Measurements from ENCODE around the gene ACTMAP.

ACTMAP gene

DNA sequence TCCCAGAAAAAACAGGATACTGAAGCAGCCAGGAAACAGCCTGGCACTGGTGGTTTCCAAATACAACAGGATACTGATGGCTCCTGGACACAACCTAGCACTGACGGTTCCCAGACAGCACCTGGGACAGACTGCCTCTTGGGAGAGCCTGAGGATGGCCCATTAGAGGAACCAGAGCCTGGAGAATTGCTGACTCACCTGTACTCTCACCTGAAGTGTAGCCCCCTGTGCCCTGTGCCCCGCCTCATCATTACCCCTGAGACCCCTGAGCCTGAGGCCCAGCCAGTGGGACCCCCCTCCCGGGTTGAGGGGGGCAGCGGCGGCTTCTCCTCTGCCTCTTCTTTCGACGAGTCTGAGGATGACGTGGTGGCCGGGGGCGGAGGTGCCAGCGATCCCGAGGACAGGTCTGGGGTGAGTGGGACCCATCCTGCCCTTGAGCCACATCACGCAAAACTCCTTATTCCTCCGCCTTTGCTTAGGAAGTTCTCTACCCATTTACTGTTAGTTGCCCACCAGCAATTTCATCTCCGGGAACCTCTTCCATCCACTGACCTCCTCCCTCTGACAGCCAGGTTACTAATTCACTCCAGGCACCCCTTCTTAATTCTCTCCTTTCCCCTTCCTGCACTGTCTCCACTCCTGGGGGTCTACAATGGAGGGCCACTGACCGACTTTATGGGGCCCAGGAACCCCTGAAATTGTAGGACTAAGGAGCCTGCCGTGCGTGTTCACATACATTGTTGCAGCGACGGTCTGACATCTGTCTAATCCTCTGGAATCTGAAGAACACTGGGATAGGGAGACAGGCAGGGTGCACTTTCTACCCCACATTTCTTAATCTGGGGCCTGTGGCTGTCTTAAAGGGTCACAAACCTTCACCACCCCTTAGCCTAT is 32.1 kb downstream of the ACTMAP start:
- DNase-seq, result no peak

DNA sequence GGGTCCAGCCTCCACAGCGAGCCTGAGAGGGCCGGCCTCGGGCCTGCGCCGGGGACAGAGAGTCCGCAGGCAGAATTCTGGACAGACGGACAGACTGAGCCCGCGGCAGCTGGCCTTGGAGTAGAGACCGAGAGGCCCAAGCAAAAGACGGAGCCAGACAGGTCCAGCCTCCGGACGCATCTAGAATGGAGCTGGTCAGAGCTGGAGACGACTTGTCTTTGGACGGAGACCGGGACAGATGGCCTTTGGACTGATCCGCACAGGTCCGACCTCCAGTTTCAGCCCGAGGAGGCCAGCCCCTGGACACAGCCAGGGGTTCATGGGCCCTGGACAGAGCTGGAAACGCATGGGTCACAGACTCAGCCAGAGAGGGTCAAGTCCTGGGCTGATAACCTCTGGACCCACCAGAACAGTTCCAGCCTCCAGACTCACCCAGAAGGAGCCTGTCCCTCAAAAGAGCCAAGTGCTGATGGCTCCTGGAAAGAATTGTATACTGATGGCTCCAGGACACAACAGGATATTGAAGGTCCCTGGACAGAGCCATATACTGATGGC is 32.9 kb downstream of the ACTMAP start:
- DNase-seq, result no peak

DNA sequence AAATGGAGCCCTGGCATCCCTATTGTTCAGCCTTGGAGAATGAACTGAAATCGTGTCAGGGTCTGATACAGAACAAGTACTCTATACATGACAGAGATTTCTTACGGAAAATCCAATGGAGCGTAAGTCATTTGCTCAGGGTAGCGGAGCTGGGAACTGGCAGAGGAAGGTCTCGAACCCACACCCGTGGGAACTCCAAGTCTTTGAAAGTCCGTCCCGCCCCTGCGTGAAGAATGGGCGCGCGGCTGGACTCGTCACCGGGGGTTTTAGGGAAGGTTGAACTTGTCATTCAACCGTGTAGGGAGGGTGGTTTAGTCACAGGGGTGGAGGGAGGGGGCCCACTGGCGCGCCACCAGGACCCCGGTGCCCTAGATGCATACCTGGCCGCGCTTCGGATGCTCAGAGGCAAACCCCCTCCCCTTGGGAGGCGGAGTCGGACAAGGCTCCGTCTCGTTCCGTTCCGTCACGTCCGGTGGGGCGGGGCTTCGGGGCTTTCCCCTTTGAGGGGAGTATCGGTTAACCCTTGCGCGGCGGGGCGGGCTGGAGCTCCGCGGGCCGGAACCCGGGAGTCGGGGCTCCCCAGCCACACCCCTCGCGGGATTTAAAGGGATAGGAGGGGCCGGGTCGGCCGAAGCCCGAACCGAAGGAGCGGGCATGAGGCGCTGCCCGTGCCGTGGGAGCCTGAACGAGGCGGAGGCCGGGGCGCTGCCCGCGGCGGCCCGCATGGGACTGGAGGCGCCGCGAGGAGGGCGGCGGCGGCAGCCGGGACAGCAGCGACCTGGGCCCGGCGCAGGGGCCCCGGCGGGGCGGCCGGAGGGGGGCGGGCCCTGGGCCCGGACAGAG is 33.6 kb downstream of the ACTMAP start, which contains the start of the genes COQ8B and ITPKC:
Gene COQ8B (minus strand): TSS at position 405 of the 843 bp plus-strand sequence. CDS start 2,254 bp downstream, outside the sequence.
Gene ITPKC (plus strand): TSS at position 631 of the 843 bp plus-strand sequence. CDS start 24 bp downstream, at position 655.
- peak; percentile 96 for DNase-seq

DNA sequence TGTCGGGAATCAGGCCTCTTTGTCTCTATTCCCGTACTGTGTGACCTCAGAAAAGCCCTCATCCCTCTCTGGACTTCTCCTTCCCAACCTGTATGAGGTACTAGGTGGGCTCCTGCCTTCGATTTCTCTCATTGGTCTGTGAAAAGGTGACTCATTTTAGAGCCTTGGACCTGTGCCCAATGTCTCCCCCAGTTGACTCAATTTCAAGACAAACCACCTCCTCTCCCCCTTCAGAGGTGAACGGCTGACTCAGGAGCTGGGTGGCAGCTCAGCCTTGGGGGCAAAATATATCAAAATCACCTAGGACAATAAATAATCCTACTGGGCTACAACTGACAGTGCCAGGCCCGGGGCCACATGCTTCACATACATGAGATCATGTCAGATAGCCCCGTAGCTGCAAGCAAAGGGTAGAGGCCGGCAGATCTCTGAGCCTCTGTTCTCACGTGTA is 34.2 kb downstream of the ACTMAP start:
- DNase-seq, result peak; percentile 83

DNA sequence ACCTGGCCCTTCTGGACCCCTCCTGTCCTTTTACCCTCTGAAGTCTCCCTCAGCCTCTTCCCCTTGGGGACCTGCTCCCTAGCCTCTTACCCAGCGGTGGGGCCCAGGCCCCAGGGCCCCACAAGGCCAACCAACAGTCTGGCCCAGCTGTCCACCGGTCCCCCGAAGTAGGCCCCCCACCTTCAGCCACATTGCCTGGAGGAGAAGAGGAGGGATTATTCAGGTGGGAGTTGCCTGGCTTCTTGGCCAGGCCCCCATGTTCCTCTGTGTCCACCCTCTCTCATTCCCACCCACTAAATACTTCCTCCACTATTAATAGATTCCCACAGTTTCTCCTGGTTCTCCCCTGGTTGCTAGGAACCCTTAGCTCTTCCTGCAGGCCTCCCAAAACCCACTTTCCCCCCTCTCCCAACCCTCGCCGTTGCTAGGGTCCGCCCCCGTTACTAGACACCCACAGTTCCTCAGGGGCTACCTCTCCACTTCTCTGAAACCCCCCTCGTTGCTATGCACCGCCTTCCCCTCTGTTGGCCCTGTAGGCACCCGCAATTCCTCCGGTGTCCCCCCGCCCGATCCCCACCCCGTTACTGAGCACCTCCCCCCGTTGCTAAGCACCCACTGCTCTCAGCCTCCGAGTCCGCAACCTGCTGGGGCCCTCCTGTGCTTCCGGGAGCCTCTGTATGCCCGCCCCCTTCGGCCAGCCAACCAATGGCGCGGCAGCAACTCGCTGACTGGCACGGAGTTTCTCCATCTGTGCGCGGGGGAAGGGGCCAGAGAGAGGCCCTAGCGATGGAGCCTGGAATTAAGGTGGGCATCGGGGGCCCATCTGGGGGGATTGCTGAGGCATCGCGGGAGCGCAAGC is 35.6 kb downstream of the ACTMAP start:
- DNase-seq, result peak; percentile 97

DNA sequence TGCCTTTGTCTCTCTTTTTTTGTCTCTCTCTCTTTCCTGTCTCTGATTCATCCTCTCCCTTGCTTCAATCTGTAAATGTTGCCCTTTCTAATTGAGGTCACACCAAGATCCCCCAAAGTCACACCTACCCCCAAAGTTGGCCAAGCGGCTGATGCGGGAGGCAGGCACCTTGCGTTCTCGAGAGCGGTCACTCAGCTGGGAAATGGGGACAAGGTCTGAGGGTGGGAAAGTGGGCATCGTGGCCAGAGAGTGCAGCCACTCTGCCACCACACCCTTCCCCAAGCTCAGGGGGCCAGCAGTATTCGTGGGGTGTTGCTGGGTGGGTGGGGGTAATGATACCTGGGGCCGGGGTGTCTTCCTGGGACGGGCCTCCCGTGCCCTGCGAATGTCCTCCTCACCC is 36.3 kb downstream of the ACTMAP start:
- no peak for DNase-seq

DNA sequence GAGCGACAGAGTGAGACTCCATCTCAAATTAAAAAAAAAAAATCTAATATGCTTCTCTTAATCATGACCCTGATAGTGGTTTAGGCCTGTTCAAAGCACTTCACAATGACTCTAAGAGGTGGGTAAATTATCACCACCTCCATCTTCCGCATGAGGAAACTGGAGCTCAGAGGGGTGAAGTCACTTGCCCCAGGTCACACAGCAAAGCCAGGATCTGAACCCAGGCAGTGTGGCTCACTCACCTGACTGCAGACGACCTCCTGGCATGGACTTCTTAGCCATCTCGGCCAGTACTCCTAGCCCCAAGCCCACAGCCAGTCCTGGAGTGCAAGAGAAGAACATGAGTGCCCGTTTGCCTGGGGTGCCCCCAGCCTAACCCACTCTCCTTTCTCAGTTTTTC is 40.5 kb downstream of the ACTMAP start:
- no peak for DNase-seq

DNA sequence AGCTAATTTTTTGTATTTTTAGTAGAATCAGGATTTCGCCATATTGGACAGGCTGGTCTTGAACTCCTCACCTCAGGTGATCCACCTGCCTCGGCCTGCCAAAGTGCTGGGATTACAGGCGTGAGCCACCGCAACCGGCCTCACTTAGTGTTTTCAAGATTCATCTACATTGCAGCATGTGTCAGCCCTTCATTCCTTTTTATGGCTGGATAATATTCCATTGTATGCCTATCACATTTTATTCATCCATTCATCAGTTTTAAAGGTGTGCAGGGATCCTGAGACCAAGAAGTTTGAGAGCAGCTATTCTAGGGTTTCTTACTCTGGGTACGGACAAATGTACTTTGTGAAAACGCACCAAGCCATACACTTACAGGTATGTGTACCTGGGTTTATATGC is 42.7 kb downstream of the ACTMAP start:
- DNase-seq, result no peak

DNA sequence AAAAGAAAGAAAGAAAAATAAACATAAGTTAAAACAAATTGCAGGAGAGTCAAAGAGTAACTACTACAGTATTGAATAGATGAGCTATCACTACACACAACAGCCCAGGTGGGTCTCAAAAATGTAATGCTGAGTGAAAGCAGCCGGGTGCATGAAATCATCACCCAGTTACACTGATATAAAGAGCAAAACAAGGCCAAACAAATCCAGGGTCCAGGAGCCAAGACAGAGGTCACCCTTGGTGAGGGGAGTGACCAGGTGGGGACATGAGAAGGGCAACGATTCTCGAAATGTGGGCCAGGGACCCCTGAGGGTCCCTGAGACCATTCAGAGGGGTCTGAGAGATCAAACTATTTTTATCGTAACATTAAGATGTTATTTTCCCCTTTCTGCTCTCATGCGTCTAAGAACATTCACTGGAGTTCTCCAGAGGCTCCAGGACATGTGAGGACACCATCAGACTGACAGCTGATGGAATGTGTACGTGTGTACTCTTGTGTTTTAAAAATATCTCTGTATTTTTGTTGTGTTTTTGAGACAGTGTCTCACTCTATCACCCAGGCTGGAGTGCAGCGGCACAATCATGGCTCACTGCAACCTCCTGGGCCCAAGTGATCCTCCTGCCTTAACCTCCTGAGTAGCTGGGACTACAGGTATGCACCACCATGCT is 44.2 kb downstream of the ACTMAP start:
- DNase-seq, result no peak

DNA sequence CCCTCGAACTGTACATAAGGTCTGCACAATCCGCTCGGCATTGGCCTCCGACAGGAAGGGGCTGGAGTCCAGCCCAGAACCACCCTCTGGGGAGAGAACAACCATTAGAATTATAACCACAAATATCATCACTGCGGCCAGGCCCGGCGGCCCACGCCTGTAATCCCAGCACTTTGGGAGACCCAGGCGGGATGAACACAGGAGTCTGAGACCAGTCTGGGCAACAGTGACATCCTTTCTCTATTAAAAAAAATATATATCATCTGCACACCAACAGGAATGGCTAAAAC is 45.0 kb downstream of the ACTMAP start:
- DNase-seq, result no peak

DNA sequence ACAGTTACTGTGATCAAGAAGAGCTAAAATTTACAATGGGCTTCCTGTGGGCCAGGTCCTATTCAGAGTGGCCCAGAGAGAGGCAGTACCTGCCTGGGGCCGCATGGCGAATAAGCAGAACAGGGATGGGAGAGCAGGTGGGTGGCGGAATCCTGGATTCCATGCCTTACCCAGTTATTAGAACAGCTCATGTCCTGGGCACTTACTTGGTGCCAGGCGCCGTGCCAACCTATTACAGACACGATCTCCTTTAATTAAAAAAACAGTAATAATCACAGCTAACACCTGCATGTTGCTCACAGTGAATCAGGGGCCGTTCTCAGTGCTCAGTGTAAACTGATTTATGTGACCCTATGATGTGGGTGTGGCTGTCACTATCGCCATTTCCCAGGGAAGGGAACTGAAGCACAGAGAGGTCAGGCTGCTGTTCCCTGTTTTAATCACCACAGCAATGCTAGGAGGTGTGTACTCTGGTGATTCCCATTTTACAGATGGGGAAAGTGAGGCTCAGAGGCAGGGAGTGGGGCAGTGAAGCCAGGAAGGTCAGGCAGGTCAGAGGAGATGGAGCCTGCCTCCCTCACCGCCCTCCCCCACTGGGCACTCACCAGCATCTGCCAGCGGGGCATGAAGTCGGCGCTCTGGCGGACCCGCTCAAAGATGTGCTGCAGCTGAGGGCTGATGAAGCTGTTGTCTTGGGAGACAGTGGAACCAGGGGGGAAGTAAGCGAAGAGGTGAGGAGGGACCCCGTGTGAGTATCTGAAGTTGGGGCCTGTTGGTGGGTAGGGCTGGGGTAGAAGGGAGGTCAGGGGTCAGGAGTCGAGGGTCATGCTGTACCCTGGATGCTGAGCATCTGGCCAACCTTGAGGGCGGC is 45.6 kb downstream of the ACTMAP start:
- no peak for DNase-seq

DNA sequence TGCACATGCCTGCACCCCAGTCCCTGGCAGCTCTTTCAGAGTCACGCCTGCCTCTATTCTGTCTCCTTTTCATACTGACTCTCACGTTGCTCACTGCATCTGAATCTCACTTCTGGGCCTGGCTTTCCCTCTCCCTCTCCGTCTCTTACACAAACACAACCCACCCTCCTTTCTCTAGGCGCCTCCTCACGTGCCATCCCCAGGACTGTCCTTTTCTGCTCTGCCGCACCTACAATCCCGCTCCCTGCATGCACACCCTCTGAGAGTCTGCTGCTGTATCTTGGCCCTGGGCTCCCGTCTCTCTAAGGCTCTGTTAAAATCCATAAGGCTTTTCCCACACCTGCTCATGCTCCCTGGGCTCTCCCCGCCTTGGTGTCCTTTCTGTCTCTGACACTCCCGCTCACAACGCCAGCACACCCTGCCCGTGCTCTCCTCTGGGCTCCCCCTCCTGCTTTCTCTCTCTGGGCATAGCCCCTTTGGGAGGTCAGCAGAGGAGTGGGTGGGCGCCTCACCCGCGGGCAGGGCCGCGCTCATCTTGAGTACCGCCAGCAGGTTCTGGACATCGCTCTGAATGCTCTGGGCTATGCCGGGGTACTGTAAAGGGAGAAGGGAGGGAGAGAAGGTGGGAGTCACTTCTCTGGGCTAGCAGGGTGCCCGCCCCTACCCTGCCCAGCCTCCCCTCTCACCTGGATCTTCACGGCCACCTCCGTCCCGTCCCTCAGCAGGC is 47.1 kb downstream of the ACTMAP start:
- DNase-seq, result no peak

DNA sequence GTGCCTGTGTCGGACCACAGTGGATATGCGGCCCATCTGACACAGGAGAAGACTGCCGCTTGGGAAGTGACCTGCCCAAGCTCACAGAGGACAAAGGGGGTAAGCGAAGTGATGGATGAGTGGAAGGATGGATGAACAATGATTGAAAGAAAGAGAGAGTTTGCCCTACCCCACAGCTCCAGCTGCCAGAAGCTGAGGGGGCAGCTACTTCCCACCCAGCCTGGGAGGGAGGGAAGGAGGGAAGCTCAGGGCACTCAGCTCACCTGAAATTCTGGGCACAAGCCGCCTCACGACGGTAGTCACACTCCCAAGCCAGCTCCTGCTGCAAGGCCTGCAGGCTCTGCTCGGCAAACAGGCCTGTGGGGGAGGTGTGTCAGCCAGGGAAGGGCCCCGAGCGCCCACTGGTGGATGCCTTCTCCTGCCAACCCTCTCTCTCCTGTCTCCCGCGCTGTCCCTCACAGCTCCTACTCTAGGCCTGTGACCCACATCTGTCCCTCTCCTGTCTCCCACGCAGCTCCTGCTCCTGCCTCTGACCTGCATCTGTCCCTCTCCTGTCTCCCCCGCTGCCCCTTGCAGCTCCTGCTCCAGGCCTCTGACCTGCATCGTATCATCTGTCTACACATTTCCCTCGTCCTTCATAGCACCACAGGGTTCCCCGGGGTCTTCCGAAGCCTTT is 47.8 kb downstream of the ACTMAP start:
- DNase-seq, result no peak

DNA sequence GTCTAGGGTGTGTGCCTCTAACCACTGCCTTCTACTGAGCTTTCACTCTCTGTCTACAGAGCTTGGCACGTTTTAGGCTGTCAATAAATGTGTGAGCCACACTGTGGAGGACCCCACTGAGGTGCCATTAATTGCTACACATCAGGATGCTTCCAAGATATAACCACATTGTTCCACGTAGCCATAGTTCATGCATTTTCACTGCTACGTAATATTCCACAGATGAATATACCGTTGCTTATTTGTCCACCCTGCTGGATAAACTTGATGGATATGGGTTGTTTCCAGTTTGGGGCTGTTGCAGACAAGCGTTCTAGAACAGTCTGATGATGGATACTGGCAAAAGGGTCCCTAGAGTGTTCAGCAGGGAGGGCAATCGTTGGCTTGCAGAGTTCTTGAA is 48.5 kb downstream of the ACTMAP start:
- no peak for DNase-seq

DNA sequence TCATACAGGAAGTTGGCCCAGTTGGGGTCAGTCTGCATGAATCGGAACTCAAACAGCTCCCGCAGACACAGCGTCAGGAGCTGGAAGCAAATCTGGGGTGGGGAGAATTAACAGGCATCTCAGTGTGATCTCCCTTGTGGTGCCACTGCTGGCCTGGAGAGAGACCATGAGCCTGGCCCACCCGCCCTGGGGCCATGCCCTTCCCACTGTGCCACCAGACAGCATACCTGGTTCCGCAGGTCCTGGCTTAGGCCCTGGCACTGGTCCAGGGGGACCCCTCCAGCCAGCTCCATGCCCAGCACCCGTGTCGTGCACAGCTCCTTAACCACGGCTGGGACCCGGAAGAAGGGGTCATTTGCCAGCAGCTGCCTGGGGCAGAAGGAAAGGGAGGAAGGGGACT is 50.2 kb downstream of the ACTMAP start:
- DNase-seq, result no peak

DNA sequence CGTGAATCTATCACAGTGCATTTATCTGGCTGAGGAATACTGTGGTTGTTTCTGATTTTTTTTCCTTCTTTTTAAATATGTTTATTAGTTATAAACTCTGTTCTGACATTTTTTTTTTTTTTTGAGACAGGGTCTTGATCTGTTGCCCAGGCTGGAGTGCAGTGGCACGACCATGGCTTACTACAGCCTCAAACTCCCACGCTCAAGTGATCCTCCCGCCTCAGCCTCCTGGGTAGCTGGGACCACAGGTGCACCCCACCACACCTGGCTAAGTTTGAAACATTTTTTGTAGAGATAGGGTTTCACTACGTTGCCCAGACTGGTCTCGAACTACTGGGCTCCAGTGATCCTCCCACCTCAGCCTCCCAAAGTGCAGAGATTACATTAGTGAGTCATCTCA is 53.3 kb downstream of the ACTMAP start:
- no peak for DNase-seq

DNA sequence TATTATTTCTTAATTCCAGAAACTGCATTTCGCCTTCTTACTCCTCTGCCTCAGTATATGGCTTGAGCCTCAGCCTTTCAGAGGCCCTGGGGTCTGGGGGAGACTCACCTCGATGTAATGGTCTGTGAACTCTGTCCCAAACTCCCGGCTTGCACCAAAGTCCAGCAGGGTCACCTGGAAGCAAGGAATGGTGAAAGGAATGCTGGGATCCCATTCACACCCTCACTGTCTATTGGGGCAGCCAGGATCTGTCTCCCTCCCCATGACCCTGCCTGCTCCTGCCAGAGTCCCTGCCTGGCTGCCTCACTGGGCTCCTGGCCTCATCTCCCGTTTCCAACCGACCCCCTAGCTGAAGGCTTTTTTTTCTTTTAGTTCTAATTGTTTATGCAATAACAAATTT is 54.4 kb downstream of the ACTMAP start:
- DNase-seq, result no peak

DNA sequence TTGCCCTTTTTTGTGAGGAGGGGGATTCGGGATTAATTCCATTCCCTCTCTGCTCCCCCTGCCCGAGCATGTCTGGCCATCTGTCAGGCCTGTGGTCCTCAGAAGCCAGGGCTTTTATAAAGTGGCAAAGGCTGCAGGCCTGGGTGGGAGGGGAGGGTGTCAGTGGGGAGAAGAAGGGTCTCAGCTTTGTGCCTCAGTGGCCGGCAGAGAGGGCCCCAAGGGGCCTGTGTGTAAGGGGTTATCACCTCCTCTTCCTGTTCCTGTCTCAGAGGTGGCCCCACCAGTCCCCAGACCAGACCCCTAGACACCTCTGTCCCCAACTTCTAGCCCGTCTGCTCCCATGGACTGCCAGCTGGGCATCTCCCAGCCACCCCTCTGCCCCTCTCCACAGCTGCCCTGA is 56.4 kb downstream of the ACTMAP start:
- DNase-seq, result no peak

DNA sequence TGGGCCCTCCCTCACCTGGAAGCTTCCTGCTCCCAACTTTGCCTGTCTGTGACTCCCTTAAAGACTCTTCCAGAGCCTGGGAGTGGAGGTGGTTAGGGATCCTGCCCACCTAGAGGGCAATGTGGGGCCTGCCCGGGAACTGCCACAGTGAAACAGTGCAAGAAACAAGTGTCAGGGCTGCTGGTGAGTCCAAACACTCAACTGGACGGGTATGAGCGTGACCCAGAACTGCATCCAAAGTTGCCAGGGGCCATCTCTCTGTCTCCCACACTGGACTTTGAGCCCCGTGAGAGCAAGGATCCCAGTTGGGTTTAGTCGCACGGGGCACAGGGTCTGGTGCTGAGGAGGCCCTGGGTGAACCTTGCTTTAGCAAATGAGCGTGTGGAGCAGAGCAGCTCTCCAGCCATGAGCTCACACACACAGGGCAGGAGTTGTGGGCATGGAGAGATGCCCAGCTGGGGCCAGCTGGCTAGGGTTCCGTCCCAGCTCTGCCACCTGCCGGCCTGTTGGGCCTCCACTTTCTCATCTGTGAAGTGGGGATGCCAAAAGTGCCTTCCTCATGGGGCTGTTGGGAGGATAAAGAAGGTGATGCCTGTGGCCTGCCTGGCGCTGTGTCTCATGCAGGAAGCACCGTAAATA is 57.0 kb downstream of the ACTMAP start:
- no peak for DNase-seq

Measured in NCI-H2171 treated with DMSO at 0.1 percent for 48 hours (cell line).